Fibroblast of skin of back (primary cell): ENCODE results near the gene SLC49A3.
"Not testable (repeated sequence)": the region's sequence is repeated elsewhere in the genome, so short reads cannot be mapped to it uniquely, and the experiment has no call there.

Source experiments
- DNase-seq: peaks from one replicate; pipeline ENCODE4 v3.0.0-alpha.2; 2013

Gene SLC49A3

GRCh38 chr4:680551-680927 is 8.4 kb downstream of the SLC49A3 start:
- no peak for DNase-seq

DNA sequence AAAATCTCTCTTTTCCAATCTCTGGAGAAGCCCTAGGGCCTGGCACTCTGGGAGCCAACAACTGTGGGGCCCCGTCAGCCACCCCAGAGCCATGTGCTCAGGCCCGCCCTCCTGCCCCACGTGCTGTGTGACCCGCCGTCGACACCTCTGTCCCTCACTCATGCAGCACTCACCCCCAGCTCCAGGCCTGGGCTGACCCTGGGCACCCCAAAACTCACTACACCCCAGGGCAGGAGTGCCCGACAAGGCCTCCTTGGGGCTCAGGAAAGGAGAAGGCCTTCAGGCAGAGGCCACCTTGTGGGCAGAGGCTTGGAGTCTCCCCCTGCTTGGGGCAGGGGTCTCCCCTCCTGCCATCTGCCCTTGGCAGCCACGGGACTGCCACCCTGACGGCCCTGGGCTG is 8.9 kb downstream of the SLC49A3 start:
- no peak for DNase-seq

DNA sequence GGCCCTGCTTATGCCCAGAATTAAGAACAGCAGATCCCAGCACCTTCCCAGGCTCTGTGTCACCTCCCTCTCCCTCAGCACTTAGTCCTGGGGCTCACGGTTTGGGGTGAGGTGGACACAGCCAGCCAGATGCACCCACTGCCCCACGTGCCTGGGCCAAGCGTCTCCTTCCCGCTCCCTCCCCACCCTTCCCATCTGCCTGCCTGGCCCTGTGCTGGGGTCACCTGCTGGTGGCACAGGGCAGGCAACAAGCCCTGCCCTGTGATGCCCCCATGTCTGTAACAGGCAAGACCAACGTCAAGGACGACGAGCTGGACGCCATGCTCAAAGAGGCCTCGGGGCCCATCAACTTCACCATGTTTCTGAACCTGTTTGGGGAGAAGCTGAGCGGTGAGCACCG is 9.3 kb downstream of the SLC49A3 start:
- DNase-seq, result no peak

DNA sequence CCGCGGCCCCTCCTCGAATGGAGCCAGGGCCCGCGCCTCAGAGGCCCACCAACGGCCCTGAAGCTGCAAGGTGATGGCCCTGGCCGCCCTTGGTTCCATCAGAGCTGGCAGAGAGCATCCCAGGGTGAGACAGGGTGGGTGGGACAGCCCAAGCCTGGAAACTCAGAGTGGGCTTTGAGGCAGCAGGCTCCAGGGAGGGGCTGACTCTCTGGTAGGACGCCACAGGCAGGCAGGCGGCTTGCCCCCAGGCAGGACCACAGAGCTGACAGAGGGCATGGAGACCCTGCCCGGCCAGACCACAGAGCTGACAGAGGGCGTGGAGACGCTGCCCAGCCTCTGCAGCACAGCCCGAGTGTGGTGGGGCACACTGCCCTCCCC is 9.9 kb downstream of the SLC49A3 start:
- no peak for DNase-seq

DNA sequence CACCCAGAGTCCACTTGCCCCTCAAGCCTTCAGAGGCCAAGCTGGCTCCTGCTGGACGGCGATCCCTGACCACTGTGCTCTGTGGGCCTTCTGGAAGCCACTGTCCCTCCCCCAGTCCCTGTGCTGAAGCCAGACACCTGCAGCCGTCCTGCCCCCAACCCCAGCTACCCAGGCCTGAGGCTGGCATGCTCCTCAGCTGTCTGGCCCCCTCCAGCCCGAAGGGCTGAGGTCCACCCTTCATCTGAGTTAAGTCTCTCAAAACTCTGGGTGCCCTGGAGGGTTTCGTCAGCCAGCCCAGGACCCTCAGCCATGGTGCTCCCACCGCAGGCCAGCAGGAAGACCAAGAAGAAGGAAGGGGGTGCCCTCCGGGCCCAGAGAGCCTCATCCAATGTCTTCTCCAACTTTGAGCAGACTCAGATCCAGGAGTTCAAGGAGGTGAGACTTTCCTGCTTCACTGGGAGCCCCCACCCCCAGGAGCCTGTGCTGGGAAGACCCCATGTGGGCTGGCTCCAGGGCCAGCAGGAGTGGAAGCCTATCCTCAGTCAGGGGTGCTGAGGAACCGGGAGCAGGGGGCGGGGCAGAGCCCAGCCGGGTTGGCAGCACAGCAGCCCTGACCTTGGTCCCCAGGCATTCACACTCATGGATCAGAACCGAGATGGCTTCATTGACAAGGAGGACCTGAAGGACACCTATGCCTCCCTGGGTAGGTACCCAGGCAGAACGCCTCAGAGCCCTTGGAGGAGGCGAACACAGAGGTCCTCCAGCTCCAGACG is 10.4 kb downstream of the SLC49A3 start:
- no peak for DNase-seq

- DNase-seq, result no peak
These were observed 11.3 kb downstream of the SLC49A3 start for GRCh38 chr4:677431-678293.

DNA sequence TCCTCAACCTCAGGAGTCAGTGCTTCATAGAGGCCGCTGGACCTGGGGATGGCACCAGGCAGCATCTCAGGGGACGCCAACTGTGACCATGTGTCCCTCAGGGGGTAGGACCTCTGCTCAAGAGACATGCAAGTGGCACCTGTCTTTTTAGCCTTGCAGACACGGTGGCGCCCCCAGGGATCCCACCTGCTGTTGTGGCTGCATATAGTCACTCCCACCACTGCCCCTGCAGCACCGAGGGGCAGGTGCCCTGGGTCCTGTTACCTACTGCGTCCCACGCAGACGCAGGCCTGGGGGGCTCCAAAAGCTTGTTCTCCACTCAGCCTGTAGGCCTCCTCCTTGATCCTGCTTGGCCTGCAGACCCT is 12.1 kb downstream of the SLC49A3 start:
- no peak for DNase-seq

DNA sequence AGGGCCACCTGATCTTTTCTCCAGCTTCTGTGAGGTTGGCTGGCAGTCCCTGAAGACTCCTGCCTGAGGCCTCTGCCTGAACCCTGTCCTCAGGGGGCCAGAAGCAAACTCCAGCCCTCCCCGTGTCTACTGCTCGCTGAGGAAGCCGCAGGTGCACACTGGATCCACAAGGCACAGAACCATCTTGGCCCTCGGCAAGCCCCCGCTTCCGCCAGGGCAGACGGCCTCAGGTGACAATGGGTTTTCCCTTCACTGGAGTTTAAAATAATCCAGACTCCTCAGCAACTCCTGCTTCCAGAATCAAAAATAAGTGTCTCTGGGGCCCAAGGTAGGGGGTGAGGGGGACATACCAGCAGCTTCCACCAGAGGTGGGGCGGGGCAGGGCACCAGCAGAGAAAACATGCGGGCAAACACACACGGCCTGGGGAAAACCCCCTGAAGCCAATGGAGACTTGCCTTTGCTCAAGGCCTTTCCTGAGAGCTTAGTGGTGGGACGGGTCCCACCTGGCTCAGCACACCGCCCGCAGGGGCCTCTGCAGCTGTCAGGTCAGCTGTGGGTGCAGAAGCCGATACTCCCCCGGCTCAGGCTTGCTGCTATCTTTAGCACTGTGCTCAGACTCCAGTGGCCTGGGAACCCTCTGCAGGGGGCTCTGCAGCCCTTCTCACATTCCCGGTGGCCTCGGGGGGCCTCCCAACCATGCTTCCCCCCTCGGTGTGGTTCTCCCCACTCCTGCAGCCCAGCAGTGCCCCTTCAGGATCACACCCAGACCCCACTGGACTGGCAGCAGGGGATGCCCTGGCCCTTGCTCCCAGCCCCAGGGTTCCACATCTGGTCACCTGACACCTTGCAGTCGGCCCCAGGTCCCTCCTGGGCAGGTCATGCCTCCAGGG is 12.7 kb downstream of the SLC49A3 start:
- DNase-seq, result no peak

GRCh38 chr4:675036-675882 is 13.7 kb downstream of the SLC49A3 start:
- no peak for DNase-seq

DNA sequence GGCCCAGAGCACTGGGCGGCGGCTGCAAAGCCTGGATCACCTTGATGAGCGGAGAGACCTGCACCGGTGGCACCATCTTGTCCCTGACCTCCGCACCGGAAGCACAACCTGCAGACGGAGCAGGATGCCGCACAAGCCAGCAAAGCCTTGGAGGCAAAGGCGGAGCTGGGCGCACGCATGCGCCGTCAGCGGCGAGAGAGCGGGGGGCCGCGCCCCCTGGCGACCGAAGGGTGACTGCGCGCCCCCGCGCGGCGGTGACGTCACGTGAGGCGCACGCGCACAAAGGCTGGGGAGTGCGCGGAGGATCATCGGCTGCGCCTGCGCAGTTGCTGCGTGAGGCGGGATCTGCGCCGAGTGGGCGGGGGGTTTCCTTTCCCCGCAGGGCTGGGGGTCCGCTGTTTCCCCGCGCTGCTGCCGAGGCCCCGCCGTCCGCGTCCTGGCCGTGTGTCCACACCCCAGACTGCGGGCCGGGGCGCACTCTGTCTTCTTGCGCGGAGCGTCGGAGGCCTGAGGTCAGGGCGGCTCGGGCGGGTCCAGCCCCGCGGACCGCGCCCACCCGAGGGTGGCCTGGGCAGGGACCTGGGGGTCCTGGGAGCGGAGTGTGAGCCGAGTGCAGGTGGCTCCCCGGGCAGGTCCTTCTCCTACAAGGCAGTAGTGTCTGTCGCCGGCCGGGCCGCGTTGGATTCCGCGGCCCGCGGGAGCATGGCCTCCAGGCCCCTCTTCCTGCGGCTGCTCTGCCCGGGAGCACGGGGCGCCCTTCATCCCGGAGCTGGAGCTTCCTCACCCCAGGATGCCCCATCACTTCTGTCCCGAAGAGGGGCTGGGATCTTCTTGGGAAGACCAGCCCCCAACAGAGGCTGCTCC is 14.5 kb downstream of the SLC49A3 start, which contains the start of the genes ATP5ME and MYL5:
Gene ATP5ME (minus strand): TSS at position 105 of the 864 bp plus-strand sequence. CDS start 29 bp downstream, at position 76.
Gene MYL5 (plus strand): TSS at position 371 of the 864 bp plus-strand sequence. CDS start 3,485 bp downstream, outside the sequence.
- DNase-seq, result peak; percentile 94

GRCh38 chr4:673349-674091 is 15.4 kb downstream of the SLC49A3 start:
- DNase-seq, result no peak

DNA sequence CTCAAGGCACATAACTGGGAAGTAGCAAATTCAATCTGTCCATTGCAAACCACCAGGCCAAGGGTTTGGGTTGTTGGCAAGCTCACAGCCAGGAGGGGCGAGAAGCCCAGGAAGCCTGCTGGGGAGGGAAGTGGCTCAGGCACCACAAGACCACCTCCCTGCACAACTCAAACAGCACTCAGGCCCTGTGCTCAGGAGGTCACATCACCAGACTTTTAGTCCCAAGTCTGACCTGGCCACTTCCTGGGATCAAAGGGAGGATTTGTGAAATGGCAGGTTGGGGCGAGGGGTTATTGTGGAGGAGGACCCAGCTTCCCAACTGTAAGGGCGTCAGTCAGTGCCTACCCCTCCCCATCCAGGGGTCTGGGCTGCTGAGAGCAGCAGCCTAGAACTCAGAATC is 17.2 kb downstream of the SLC49A3 start:
- no peak for DNase-seq

- not testable (repeated sequence) for DNase-seq
These were observed 19.0 kb downstream of the SLC49A3 start for GRCh38 chr4:669806-670559.

GRCh38 chr4:668219-668618 is 20.7 kb downstream of the SLC49A3 start:
- not testable (repeated sequence) for DNase-seq

GRCh38 chr4:667545-667925 is 21.4 kb downstream of the SLC49A3 start:
- DNase-seq, result no peak

GRCh38 chr4:666822-667544 is 22.0 kb downstream of the SLC49A3 start:
- no peak for DNase-seq

DNA sequence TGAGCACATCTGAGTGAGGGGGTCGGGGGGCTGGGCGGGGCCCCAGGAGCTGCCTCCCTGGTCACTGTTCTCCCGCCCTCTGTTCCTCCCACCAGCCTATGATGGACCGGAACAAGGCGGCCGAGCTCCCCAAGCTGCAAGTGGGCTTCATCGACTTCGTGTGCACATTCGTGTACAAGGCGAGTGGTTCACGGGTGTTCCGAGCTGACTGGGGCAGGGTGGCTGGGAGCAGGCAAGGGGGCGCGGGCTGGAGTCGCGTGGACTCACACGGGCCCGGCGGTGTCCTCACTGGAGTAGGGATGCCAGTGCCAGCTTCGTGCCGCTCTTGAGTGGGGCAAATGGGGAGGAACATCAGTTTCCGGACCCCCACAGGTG is 22.5 kb downstream of the SLC49A3 start:
- no peak for DNase-seq

DNA sequence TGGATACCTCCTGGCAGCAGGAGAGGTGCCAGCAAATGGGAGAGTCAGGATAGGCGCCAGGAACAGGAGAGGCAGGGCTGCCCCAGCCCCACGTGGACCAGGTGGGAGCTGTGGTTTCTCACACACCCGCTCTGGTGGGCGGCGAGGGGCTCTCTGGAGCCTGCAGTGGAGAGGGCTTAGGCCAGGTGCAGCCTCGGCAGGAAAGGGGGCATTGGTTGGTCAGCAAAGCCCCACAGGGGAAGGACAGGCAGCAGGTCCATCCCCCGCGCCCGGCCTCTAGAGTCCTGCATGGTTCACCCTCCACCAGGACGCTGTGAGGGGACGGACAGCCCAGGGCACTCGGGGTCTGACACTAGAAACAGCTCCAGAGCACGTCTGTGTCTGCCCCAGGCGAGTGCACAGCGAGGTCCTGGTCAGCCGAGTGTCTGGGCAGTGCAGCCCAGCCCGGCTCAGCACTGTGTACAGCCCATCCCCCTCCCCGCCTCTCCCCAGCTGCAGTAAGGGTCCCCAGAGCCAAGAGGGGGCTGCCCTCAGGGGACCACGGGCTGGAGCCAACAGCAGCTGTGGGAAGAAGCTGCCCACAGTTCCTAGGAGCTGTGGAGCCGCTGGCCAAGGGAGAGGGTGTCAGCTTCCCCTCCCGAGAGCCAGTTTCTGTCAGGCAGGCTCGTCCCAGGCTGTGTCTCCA is 23.1 kb downstream of the SLC49A3 start:
- no peak for DNase-seq
